Skeletal muscle cell (primary cell): ENCODE data around the gene TCP1.
"Not testable (repeated sequence)": the region's sequence is repeated elsewhere in the genome, so short reads cannot be mapped to it uniquely, and the experiment has no call there.

Experiments used
- DNase-seq: peaks from one replicate; pipeline ENCODE4 v3.0.0-alpha.2; 2010; ENCODE audit warnings: low read depth
- H3K4me3 ChIP-seq: 2 replicates; pipeline ENCODE4 v1.5.1; 2011; ENCODE audit warnings: low read depth, mild to moderate bottlenecking, control low read depth, low read length, moderate library complexity

TCP1 gene

DNA sequence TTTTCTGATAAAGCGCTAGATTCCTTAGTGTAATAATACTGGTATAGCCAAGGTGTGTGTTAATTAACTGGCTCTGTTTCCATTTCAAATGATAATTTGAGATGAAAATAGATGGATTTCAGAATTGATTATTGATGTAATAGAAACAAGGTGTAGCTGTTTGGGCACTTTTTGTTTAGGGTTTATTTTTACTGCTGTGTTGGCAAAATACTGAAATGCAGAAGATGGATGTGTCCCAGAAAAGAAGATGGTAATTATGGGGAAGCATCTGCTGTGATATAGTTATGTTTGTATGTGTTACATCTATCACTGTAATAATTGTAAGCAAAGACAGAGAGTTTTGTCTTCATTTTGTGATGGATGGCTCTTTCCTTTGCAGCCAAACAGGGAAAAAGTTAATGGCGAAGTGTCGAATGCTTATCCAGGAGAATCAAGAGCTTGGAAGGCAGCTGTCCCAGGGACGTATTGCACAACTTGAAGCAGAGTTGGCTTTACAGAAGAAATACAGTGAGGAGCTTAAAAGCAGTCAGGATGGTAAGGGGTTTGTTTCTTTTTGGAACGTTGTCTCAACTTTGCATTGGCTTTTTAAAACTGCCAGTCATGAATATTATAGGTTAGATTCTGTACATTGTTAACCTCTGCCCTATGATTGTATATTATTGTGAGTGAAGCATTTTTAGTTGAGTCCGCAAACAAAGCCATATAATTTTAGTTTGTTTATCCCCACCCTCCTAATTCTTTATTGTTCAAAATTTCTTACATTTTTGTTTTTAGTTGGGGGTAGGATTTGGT, 36.1 kb downstream of the TCP1 start:
- H3K4me3 ChIP-seq: no peak overlapping the region
- peak; percentile 6 for DNase-seq

DNA sequence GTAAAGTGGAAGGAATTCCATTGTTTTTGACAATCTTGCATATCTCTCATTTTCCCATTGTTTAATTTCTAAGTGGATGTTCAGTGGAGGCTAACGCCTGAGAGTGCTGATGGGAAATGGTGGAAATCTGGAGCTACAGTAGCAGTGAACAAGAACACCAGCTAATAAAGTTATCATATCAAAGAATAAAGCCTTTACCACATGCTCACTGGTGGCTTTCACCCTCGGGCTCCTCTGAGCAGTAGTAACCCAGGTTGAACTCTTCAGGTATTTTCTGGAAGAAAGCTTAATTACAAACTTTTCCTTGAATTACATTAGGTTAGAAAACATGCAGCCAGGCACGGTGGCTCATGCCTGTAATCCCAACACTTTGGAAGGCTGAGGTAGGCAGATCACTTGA, 38.0 kb downstream of the TCP1 start:
- no peak overlapping the region for H3K4me3 ChIP-seq
- DNase-seq: no peak

DNA sequence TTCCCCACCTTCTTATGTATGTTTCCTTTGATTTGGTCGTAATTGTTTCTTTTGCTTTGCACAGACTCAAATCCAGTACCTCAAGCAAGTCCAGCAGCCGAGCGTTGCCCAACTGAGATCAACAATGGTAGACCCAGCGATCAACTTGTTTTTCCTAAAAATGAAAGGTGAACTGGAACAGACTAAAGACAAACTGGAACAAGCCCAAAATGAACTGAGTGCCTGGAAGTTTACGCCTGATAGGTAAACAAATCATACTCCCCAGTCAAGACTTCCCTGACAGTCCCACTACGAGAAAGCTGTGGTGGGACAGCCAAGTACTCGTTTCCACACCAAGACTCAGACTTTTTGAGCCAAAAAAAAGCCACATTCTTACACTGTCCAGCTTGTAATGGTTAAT, 41.3 kb downstream of the TCP1 start:
- DNase-seq, H3K4me3 ChIP-seq: not testable (repeated sequence)

DNA sequence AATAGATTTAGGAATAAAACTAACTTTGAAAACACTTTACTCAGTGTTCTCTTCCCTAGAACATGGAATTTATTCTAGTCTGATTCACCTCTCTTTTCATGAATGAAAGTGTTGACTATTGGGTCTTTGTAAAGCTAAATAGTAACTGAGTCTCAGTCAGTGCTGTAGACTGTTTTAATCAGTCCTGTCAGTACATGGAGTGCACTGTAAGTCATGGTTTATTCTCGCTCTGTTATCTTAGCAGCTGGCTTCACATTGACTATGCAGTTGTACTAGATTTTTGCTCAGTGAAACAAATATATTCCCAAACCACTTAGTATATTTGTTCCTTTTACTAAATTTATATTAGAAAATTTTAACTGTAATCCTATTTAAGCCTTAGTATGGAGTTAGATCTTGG, 42.6 kb downstream of the TCP1 start:
- DNase-seq: no peak
- no peak overlapping the region for H3K4me3 ChIP-seq

DNA sequence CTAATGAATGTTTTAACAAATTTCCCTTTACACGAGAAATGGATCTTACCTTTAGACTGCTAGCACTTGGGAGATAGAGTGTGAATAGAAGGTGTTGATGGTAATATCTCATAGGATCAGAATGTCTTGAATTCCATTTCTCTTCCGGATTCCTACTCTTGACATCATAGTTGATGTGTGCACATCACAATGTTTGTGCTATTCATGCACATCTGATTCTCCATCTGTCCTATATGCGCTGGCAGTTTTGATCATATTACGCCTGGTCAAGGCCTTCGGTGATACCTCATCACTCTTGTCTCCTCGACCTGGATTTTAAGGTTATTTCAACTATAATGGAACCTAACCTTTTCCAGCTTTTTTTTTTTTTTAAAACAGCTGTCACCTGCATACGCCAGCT, 44.3 kb downstream of the TCP1 start:
- DNase-seq: no peak
- no peak overlapping the region for H3K4me3 ChIP-seq

DNA sequence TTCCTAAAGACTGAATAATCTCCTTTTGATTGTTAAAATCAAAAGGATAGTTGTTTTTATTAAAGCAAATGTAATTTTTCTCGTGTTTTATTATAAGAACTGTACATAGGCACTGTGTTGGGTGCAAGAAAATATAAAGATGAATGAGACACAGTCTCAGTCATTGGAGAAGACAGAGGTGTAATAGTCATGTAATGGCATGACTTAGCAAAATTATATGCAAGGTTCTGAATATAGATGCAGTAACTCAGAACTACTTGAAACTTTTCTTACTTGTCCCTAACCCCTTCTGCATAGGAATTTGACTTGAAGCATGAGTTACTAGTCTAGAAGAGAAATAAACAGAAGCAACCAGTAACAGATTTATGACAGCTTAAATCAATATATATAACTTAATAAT, 47.2 kb downstream of the TCP1 start:
- H3K4me3 ChIP-seq: no peak overlapping the region
- no peak for DNase-seq

DNA sequence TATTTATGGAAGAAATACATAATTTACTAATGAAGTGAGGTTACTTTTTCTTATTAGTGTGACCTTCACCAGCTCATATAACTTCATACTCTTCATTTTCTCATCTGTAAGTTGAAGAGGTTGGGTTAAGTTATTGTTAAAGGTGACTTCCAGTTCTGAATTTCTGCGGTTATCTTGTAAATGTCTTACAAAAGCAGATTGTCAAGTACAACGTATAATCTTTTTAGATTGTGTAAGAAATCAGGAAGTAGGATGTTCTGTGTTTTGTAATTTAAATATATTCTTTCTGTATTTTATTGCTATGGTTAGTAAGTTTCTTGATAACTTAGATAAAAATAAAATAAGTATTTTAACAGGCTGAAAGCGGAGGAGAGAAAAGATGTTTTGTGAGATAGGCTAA, 50.1 kb downstream of the TCP1 start:
- H3K4me3 ChIP-seq: no peak overlapping the region
- no peak for DNase-seq

DNA sequence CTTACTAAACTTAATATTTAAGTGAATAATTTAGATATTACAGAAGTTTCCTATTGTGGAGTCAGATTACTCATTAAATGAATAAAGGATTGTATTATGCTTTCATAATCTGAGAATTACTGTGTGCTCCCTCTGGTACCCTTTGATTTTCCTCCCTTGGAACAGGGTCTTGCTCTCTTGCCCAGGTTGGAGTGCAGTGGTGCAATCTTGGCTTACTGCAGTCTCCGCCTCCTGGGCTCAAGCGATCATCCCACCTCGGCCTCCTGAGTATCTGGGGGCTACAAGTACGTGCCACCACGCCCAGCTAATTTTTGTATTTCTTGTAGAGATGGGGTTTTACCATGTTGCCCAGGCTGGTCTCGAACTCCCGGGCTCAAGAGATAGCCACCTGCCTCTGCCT, 52.5 kb downstream of the TCP1 start:
- H3K4me3 ChIP-seq: no peak overlapping the region
- no peak for DNase-seq

DNA sequence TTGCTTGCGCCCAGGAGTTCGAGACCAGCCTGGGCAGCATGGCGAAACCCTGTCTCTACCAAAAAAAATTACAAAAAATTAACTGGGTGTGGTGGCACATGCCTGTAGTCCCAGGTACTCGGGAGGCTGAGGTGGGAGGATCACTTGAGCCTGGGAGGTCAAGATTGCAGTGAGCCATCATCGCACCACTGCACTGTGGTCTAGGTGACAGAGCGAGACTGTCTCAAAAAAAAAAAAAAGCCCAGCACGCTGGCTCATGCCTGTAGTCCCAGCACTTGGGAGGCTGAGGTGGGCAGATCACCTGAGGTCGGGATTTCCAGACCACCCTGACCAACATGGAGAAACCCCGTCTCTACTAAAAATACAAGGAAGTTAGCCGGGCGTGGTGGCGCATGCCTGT, 56.0 kb downstream of the TCP1 start:
- not testable (repeated sequence) for H3K4me3 ChIP-seq

DNA sequence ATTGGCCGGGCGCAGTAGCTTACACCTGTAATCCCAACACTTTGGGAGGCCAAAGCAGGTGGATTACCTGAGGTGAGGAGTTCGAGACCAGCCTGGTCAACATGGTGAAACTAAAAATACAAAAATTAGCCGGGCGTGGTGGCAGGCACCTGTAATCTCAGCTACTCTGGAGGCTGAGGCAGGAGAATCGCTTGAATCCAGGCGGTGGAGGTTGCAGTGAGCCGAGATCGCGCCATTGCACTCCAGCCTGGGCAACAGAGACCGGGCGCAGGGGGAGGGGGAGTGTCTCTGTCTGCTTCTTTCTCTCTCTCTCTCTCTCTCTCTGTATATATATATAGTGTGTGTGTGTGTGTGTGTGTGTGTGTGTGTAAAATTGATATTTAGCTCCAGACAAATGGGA, 56.9 kb downstream of the TCP1 start:
- H3K4me3 ChIP-seq, DNase-seq: not testable (repeated sequence)

More for the DNA sequence above, 56.0 kb downstream of the TCP1 start:
- DNase-seq: not testable (repeated sequence)

DNA sequence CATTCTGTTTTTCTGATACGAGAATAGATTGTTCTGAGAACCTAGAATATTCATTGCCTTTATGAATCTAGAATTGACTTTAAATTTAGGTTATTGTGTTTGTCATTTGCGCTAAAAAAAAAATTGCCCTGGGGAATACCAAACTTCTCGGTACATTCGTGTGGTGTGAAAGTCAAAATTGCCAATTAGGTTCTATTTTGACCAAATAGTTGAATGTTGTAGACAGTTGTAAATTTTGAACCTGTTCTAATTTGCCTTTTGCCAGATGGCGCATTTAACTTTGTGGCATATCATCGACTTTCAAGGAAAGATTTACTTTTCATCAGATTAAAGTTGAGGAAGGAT, 59.1 kb downstream of the TCP1 start:
- H3K4me3 ChIP-seq: no peak overlapping the region
- DNase-seq: no peak

DNA sequence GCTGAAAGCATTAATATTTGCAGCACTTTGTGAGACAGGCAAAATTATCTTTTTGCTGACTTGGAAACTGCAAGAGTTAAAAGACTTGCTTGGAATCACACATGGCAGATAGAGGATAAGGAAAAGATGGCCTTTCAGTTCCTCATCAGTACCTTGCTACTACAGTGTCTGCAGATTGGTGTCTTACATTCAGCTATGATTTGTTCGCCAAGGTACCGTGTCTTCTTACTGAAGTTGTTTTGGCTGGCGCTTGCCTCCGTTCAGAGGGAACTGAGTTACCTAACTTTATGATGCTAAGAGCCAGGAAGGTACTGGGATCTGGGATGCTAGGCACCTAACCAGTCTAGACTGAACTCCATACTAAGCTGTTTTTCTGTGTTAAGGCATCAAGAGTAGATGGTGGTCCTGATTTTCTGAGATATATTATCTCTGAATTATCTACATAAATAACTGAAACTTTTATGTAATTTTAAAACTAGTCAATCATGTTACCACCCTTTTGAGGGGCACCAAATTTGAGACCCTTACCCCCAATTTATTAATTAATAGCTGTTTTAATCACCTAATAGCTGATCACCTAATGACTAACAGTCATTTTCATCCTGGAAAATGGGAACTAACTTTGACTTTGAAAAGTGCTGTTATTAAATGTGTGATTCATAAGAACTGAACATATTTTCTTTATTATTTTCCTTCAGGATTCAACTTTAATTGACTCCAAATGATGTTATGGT, 59.6 kb downstream of the TCP1 start:
- peak overlapping the region; percentile 85 for H3K4me3 ChIP-seq
- DNase-seq: no peak

DNA sequence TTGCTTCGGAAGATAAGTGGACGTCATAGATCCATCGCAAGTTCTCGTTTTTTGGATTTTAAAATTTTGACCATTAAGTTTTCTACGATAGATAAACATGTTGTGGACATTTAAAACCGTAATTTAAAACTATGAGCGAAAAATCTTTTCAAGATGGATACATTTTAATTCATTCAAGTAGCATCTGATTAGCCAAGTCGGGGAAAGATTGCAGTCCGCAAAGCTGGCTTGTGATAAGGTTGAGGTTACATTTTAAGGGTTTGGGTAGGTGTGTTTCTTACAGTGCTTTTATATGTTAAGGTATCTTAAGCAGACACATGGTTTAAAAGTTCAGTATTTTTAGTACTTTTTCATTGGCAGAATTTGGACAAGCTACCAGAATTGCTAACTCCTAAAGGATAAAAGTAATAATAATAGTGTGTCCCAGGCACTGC, 60.9 kb downstream of the TCP1 start:
- peak overlapping the region; percentile 85 for H3K4me3 ChIP-seq
- DNase-seq: no peak
